Fibroblast of the aortic adventitia (primary cell): Measurements from ENCODE around the gene SGK1. TPM values are rescaled to one million over a fixed set of nuclear protein-coding genes. Genes with fewer than 3 reads are reported as not detected.
"Not testable (repeated sequence)": the region's sequence is repeated elsewhere in the genome, so short reads cannot be mapped to it uniquely, and the experiment has no call there.

Source experiments
- DNase-seq: peaks from one replicate; pipeline ENCODE4 v3.0.0-alpha.2; 2010; ENCODE audit warnings: low read depth
- H3K4me3 ChIP-seq: 2 replicates; pipeline ENCODE4 v1.5.1; 2011; ENCODE audit warnings: low read depth, mild to moderate bottlenecking, control low read depth, low read length, moderate library complexity
- CTCF ChIP-seq: IDR thresholded peaks from 2 replicates; pipeline ENCODE4 v1.5.1; 2011; ENCODE audit warnings: mild to moderate bottlenecking, low read length, control low read depth, inconsistent platforms; ENCODE audit not compliant: insufficient read depth
- total RNA-seq: library from RNA; depleted of rRNA; stranded (reverse); fragments of >200 nt; gene quantifications from 2 replicates; pipeline ENCODE4 v1.2.3, GENCODE V29; 2012; ENCODE audit warnings: low replicate concordance

Gene SGK1
- total RNA-seq, 1 donor = 63.2 TPM

GRCh38 chr6:134204031-134204430 lies 113.9 kb downstream of the SGK1 start:
- no peak overlapping the region for H3K4me3 ChIP-seq
- no peak for TF ChIP-seq CTCF
- DNase-seq = no peak

DNA sequence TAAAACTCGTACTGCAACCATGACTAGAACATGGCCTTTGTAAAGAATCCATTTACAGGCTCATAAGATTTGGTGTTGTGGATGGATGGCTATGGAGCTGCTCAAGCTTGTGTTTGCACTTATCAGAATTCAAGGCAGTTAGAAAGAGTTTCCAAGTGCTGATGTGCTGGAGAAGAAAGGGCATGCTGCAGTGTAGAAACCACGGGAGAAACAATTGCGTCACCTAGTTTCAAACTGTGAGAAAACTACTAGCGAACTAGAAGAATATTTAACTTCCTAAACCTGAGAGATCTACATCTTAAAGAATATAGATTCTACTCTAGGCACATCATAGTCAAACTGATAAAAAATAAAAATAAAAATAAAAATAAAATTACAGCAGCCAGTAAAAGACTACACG lies 116.2 kb downstream of the SGK1 start:
- TF ChIP-seq CTCF = no peak
- no peak for DNase-seq
- H3K4me3 ChIP-seq = no peak overlapping the region

DNA sequence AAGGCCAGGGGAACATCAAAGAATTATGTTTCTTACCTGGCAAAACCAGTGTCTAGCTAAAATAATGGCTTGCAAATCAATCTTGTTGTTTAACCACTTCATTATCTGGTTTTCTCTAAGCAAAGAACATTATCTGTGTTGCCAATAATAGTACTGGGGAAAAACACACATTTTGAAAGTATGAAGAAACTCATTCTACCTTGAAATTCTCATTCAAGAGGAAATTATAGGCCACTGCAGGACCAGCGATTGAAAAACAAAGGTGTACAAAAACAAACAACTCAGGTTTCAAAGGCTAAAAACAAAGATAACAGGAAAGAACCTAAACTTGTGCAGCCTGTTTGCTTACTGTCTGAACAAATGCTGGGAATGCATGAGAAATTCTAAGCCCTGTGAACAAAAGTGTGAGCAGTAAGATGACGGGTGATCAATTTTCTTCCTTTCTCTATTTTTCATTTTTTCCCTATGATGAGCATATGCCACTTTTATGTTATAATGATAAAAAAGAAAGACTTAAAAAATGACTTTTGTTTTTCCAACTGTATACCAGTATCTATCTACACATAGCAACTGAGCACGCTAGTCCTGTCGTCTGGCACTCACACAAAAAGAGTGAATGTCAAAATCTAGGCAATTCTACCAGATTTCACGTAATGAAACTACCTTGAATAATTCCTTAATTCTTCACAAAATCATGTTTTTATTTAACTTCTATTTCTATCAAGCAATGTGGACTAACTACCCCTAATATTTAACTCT lies 117.9 kb downstream of the SGK1 start:
- H3K4me3 ChIP-seq = no peak overlapping the region
- no peak for DNase-seq
- TF ChIP-seq CTCF = no peak

- H3K4me3 ChIP-seq = no peak overlapping the region
- TF ChIP-seq CTCF = no peak
- no peak for DNase-seq
These were observed 119.8 kb downstream of the SGK1 start for GRCh38 chr6:134198093-134198492.

DNA sequence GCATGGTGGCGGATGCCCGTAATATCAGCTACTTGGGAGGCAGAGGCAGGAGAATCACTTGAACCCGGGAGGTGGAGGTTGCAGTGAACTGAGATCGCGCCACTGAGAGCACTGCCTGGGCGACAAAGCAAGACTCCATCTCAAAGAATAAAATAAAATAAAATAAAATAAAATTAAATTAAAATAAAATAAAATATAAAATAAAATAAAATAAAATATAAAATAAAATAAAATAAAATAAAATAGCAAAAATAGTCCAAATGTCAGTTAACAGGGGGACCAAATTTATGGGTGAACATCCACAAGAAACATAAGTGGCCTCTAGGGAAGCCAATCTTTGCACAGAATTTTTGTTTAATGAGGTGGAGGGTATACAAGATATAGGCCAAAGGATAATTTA lies 120.2 kb downstream of the SGK1 start:
- not testable (repeated sequence) for DNase-seq

GRCh38 chr6:134196568-134197193 lies 121.2 kb downstream of the SGK1 start:
- TF ChIP-seq CTCF = no peak
- no peak for DNase-seq
- no peak overlapping the region for H3K4me3 ChIP-seq

More for the DNA sequence above, 120.2 kb downstream of the SGK1 start:
- not testable (repeated sequence) for H3K4me3 ChIP-seq

GRCh38 chr6:134195985-134196384 lies 121.9 kb downstream of the SGK1 start:
- no peak for TF ChIP-seq CTCF
- no peak for DNase-seq
- no peak overlapping the region for H3K4me3 ChIP-seq
